ENCODE data around the gene RFNG. TPM values are rescaled to one million over a fixed set of nuclear protein-coding genes. Genes with fewer than 3 reads are reported as not detected.

RFNG gene
- total and polyA plus RNA-seq, 2 donors (not counting 1 experiment from before 2014, with no cell fraction given) = 30.1 to 44.5 TPM

DNA sequence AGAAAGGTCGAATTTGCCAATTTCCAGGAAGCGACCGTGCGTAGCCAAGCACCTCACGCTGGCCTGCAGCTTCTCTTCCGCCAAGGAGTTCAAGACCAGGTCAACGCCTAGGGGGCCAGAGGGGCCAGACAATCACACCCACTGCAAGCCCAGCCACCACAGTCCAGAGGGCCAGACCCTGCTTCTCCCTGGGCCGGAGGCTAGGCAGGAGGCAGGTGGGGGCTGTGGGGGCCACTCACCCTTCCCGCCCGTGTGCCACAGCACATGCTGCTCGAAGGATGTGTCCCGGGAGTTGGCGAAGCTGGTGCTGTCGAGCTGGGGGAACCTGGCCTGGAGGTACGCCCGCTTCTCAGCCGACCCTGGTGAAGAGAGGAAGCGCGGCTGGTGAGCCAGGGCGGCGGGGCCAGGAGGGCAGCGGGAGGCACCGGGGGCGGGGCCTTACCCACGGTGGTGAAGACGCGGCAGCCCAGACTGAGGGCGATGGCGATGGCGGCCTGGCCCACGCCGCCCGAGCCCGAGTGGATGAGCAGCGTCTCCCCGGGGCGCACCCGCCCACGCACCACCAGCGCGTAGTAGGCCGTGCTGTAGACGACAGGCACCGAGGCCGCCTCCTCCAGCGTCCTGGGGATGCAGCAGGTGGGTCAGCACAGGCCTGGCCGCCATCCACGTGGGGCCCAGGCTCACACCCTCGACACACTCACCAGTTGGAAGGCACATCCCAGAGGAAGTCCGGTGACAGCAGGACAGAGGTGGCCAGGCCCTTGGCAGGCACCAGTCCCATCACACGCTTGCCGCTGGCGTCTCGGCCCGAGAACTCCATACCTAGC, 32.1 kb upstream of the RFNG start:
- Histone ChIP-seq H4K20me1 (ENCODE audit: control insufficient read depth, insufficient read depth, low read length, poor library complexity, severe bottlenecking) (no peaks in the 10 kb centered on the region), H2AFZ (ENCODE audit: insufficient read depth, low read depth, low read length, poor library complexity, severe bottlenecking) (no peak overlapping the region), H3K36me3 (replicated peaks in 1 of 2; ENCODE audit: control extremely low read depth in 1 of 2, control insufficient read depth in 1 of 2, extremely low read depth in 1 of 2, insufficient read depth in 2 of 2, low read length in 1 of 2) (peaks cover 0 to 65% of the 10 kb centered on the region in 2 experiments), H3K4me3 (ENCODE audit: control extremely low read depth in 1 of 5, extremely low read depth in 1 of 5, insufficient read depth in 1 of 5, low read depth in 2 of 5, low read length in 4 of 5) (no peak overlapping the region), H3K27me3 (replicated peaks in 1 of 4; ENCODE audit: control extremely low read depth in 1 of 4, control insufficient read depth in 3 of 4, insufficient read depth in 4 of 4, low read length in 3 of 4) (no peaks in the 10 kb centered on the region), H3K4me2 (replicated peaks; ENCODE audit: low read depth, low read length, poor library complexity, severe bottlenecking) (no peak overlapping the region), H3K27ac (ENCODE audit: low read length in 2 of 2) (no peak overlapping the region), H3K79me2 (ENCODE audit: control insufficient read depth, insufficient read depth, low read length) (no peaks in the 10 kb centered on the region), H3K9ac (ENCODE audit: low read length) (no peak overlapping the region), H3K9me3 (ENCODE audit: control extremely low read depth in 1 of 3, control insufficient read depth in 2 of 3, insufficient read depth in 1 of 3, low read length in 2 of 3) (no peaks in the 10 kb centered on the region), H3K4me1 (ENCODE audit: control insufficient read depth in 2 of 2, insufficient read depth in 2 of 2, low read length in 2 of 2) (no peaks in the 10 kb centered on the region)
- Mint-ChIP-seq H3K9me3 (ENCODE audit: insufficient read depth) (no peaks in the 10 kb centered on the region), H3K4me1 (no peaks in the 10 kb centered on the region), H3K27me3 (no peaks in the 10 kb centered on the region), H3K4me3 (no peak overlapping the region), H3K27ac (no peak overlapping the region)
- intact Hi-C loops (cut with micrococcal nuclease) = no loop called here
- no peak for TF ChIP-seq EZH2 (IDR thresholded peaks at IDR 0.05; ENCODE audit: borderline replicate concordance, insufficient read depth, low read depth, low read length, poor library complexity, severe bottlenecking)
- TF ChIP-seq, protein P1, sequence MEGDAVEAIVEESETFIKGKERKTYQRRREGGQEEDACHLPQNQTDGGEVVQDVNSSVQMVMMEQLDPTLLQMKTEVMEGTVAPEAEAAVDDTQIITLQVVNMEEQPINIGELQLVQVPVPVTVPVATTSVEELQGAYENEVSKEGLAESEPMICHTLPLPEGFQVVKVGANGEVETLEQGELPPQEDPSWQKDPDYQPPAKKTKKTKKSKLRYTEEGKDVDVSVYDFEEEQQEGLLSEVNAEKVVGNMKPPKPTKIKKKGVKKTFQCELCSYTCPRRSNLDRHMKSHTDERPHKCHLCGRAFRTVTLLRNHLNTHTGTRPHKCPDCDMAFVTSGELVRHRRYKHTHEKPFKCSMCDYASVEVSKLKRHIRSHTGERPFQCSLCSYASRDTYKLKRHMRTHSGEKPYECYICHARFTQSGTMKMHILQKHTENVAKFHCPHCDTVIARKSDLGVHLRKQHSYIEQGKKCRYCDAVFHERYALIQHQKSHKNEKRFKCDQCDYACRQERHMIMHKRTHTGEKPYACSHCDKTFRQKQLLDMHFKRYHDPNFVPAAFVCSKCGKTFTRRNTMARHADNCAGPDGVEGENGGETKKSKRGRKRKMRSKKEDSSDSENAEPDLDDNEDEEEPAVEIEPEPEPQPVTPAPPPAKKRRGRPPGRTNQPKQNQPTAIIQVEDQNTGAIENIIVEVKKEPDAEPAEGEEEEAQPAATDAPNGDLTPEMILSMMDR (IDR thresholded peaks at IDR 0.05) = no peak
- ATAC-seq (ENCODE audit: low read depth) (no peak), DNase-seq (no peak)
- POLR2A ChIA-PET = no interaction called here
- WGBS (ENCODE audit: insufficient coverage) = 94% methylated on average over 54 of the region's 55 CpGs
- CTCF ChIA-PET = no interaction called here

DNA sequence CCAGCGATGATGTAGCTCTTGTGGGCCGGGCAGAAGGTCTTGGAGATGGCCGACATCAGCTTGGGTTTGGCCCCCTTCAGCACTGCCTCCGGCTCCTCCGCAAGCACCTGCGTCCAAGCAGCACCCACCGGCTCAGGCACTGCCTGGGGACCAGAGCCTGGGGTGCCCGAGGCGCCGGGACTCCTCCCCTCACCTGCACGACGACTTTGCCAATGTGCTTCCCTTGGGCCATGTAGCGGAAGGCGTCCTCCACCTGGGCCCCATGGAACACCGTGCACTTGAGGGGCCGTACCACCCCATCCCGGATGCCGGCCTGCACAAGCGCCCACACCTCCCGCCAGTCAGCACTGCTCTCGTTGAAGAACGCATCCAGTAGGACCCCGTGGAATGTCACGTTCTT, 31.4 kb upstream of the RFNG start:
- H3K36me3 ChIP-seq (replicated peaks in 1 of 2; ENCODE audit: control extremely low read depth in 1 of 2, control insufficient read depth in 1 of 2, extremely low read depth in 1 of 2, insufficient read depth in 2 of 2, low read length in 1 of 2) = peaks cover 0 to 58% of the 10 kb centered on the region in 2 experiments
- no peak overlapping the region for H3K9ac ChIP-seq (ENCODE audit: low read length)
- H3K27me3 ChIP-seq (replicated peaks in 1 of 4; ENCODE audit: control extremely low read depth in 1 of 4, control insufficient read depth in 3 of 4, insufficient read depth in 4 of 4, low read length in 3 of 4) = no peaks in the 10 kb centered on the region
- no peak overlapping the region for H3K4me2 ChIP-seq (replicated peaks; ENCODE audit: low read depth, low read length, poor library complexity, severe bottlenecking)
- no peaks in the 10 kb centered on the region for H3K27me3 Mint-ChIP-seq
- no peaks in the 10 kb centered on the region for H3K9me3 ChIP-seq (ENCODE audit: control extremely low read depth in 1 of 3, control insufficient read depth in 2 of 3, insufficient read depth in 1 of 3, low read length in 2 of 3)
- H3K79me2 ChIP-seq (ENCODE audit: control insufficient read depth, insufficient read depth, low read length) = no peaks in the 10 kb centered on the region
- TF ChIP-seq, protein P1 (IDR thresholded peaks at IDR 0.05) = no peak
- no peak for TF ChIP-seq EZH2 (IDR thresholded peaks at IDR 0.05; ENCODE audit: borderline replicate concordance, insufficient read depth, low read depth, low read length, poor library complexity, severe bottlenecking)
- POLR2A ChIA-PET = no interaction called here
- WGBS (ENCODE audit: insufficient coverage) = 99% methylated on average over 24 of the region's 24 CpGs
- H4K20me1 ChIP-seq (ENCODE audit: control insufficient read depth, insufficient read depth, low read length, poor library complexity, severe bottlenecking) = no peaks in the 10 kb centered on the region
- no peak for ATAC-seq (ENCODE audit: low read depth)
- CTCF ChIA-PET = no interaction called here
- intact Hi-C loops (cut with micrococcal nuclease) = no loop called here
- no peaks in the 10 kb centered on the region for H3K9me3 Mint-ChIP-seq (ENCODE audit: insufficient read depth)
- no peak overlapping the region for H3K4me3 ChIP-seq (ENCODE audit: control extremely low read depth in 1 of 5, extremely low read depth in 1 of 5, insufficient read depth in 1 of 5, low read depth in 2 of 5, low read length in 4 of 5)
- H3K4me1 ChIP-seq (ENCODE audit: control insufficient read depth in 2 of 2, insufficient read depth in 2 of 2, low read length in 2 of 2) = no peaks in the 10 kb centered on the region
- no peak overlapping the region for H2AFZ ChIP-seq (ENCODE audit: insufficient read depth, low read depth, low read length, poor library complexity, severe bottlenecking)
- H3K27ac ChIP-seq (ENCODE audit: low read length in 2 of 2) = no peak overlapping the region
- no peaks in the 10 kb centered on the region for H3K4me1 Mint-ChIP-seq
- no peak for DNase-seq
- no peak overlapping the region for H3K4me3 Mint-ChIP-seq
- H3K27ac Mint-ChIP-seq = no peak overlapping the region
